GM20000 (cell line): ENCODE measurements around the gene PELO.

Source experiments
- DNase-seq: peaks from one replicate; pipeline ENCODE4 v3.0.0; 2012; ENCODE audit warnings: low spot score
- CTCF ChIP-seq: IDR thresholded peaks from 2 replicates; pipeline ENCODE4 v1.5.1; 2012; ENCODE audit warnings: mild to moderate bottlenecking, control low read depth; ENCODE audit errors: extremely low read depth, missing control alignments

The PELO gene

GRCh38 chr5:52783226-52783959 is 4.3 kb upstream of the PELO start:
- no peak for DNase-seq
- no peak for TF ChIP-seq CTCF

- no peak for TF ChIP-seq CTCF
- DNase-seq: no peak
These were observed 3.0 kb upstream of the PELO start for GRCh38 chr5:52784737-52785136.

- TF ChIP-seq CTCF: no peak
- no peak for DNase-seq
These were observed 1.3 kb upstream of the PELO start for GRCh38 chr5:52786391-52786790.

- peak; percentile 40 for DNase-seq
- peak; percentile 39 for TF ChIP-seq CTCF
These were observed 642 bp upstream of the PELO start for GRCh38 chr5:52786949-52787599.

- no peak for TF ChIP-seq CTCF
- no peak for DNase-seq
These were observed 747 bp downstream of the PELO start for GRCh38 chr5:52788505-52788821.

- no peak for TF ChIP-seq CTCF
- no peak for DNase-seq
These were observed 1.7 kb downstream of the PELO start for GRCh38 chr5:52789378-52789777.

- DNase-seq: no peak
- TF ChIP-seq CTCF: no peak
These were observed 2.1 kb downstream of the PELO start for GRCh38 chr5:52789851-52790250.
